ENCODE results near the gene ATF6. TPM values are rescaled to one million over a fixed set of nuclear protein-coding genes. Genes with fewer than 3 reads are reported as not detected.

Gene ATF6
- total RNA-seq, 6 experiments from 2014 or later = 16.5 to 24.4 (median 20.4) TPM

- TF ChIP-seq, protein P1, sequence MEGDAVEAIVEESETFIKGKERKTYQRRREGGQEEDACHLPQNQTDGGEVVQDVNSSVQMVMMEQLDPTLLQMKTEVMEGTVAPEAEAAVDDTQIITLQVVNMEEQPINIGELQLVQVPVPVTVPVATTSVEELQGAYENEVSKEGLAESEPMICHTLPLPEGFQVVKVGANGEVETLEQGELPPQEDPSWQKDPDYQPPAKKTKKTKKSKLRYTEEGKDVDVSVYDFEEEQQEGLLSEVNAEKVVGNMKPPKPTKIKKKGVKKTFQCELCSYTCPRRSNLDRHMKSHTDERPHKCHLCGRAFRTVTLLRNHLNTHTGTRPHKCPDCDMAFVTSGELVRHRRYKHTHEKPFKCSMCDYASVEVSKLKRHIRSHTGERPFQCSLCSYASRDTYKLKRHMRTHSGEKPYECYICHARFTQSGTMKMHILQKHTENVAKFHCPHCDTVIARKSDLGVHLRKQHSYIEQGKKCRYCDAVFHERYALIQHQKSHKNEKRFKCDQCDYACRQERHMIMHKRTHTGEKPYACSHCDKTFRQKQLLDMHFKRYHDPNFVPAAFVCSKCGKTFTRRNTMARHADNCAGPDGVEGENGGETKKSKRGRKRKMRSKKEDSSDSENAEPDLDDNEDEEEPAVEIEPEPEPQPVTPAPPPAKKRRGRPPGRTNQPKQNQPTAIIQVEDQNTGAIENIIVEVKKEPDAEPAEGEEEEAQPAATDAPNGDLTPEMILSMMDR (IDR thresholded peaks at IDR 0.05) = no peak
- TF ChIP-seq POLR2A (IDR thresholded peaks at IDR 0.05) = no peak
- H3K27ac ChIP-seq = no peak overlapping the region
- no peak overlapping the region for H3K4me3 ChIP-seq
- no peaks in the 10 kb centered on the region for H3K9me3 ChIP-seq
- no peaks in the 10 kb centered on the region for H3K4me1 ChIP-seq
- H3K27me3 ChIP-seq = no peaks in the 10 kb centered on the region
- intact Hi-C loops (cut with DNase I) = no loop called here
- DNase-seq (no peak), ATAC-seq (no peak)
- no peaks in the 10 kb centered on the region for H3K36me3 ChIP-seq
- WGBS (ENCODE audit: insufficient coverage, low coverage, low lambda C conversion rate, missing lambda C conversion rate) = 100% methylated on average over 1 of the region's 1 CpG
Measured at GRCh38 chr1:161950377-161950776, 184.3 kb downstream of the ATF6 start.

- no peak for ATAC-seq
- H3K4me1 ChIP-seq = no peaks in the 10 kb centered on the region
- H3K4me3 ChIP-seq = no peak overlapping the region
- no peaks in the 10 kb centered on the region for H3K36me3 ChIP-seq
- no peak overlapping the region for H3K27ac ChIP-seq
- WGBS (ENCODE audit: insufficient coverage, low coverage, low lambda C conversion rate, missing lambda C conversion rate) = 78% methylated on average over 1 of the region's 1 CpG
- H3K27me3 ChIP-seq = no peaks in the 10 kb centered on the region
- intact Hi-C loops (cut with DNase I) = no loop called here
- TF ChIP-seq POLR2A (IDR thresholded peaks at IDR 0.05) = no peak
- TF ChIP-seq, protein P1 (IDR thresholded peaks at IDR 0.05) = no peak
- DNase-seq = no peak
- H3K9me3 ChIP-seq = no peaks in the 10 kb centered on the region
Measured at GRCh38 chr1:161951646-161952045, 185.5 kb downstream of the ATF6 start.

- no peaks in the 10 kb centered on the region for H3K4me1 ChIP-seq
- no peak overlapping the region for H3K27ac ChIP-seq
- no peak overlapping the region for H3K4me3 ChIP-seq
- H3K27me3 ChIP-seq = no peaks in the 10 kb centered on the region
- TF ChIP-seq POLR2A (IDR thresholded peaks at IDR 0.05) = no peak
- TF ChIP-seq, protein P1 (IDR thresholded peaks at IDR 0.05) = no peak
- no peaks in the 10 kb centered on the region for H3K9me3 ChIP-seq
- H3K36me3 ChIP-seq = no peaks in the 10 kb centered on the region
- ATAC-seq (peak in 1 of 4 donors; percentile 31), DNase-seq (no peak)
- intact Hi-C loops (cut with DNase I) = no loop called here
- WGBS (ENCODE audit: insufficient coverage, low coverage, low lambda C conversion rate, missing lambda C conversion rate) = 81% methylated on average over 3 of the region's 3 CpGs
Measured at GRCh38 chr1:161952607-161953172, 186.6 kb downstream of the ATF6 start.

DNA sequence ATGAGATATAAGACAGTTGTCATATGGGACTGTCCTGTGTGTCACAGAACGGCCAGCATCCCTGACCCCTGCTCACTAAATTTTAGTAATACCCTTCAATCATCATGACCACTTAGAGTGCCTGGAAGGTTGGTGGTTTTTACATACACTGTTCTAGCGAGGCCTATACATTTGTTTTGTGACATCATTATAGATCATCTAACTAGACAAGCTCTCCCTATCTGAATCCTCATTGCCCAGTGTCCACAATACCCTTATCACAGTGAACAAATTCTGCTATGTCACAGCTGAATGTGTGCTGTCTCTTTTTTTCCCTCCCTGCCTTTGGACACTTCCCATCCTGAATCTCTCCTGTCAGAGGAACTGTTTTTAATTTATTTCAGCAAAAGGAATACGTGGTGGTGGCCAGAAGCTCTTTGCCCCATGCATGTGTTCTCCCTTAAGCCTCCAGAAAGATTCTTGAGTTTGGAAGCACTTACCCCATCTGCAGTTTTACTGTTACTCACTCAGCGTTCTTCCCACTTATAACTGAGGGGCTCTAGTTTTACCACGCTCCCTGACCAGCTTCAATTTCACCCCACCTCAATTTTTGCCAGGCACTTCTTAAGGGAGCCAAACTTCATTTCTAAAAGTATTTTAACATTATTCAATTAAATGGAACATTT is 187.3 kb downstream of the ATF6 start:
- no peaks in the 10 kb centered on the region for H3K27me3 ChIP-seq
- no peak for ATAC-seq

More for the DNA sequence above, 187.3 kb downstream of the ATF6 start:
- no peak for DNase-seq
- WGBS (ENCODE audit: insufficient coverage, low coverage, low lambda C conversion rate, missing lambda C conversion rate) = 87% methylated on average over 5 of the region's 5 CpGs
- Histone ChIP-seq H3K4me1 (no peaks in the 10 kb centered on the region), H3K4me3 (no peak overlapping the region), H3K9me3 (no peaks in the 10 kb centered on the region), H3K27ac (no peak overlapping the region), H3K36me3 (peaks cover 0 to under 1% (median 0%) of the 10 kb centered on the region in 4 donors)
- no peak for TF ChIP-seq POLR2A (IDR thresholded peaks at IDR 0.05)
- TF ChIP-seq, protein P1 (IDR thresholded peaks at IDR 0.05) = no peak
- intact Hi-C loops (cut with DNase I) = no loop called here
